PFSK-1 (cell line): ENCODE measurements around the gene AQP11. TPM values are rescaled to one million over a fixed set of nuclear protein-coding genes. Genes with fewer than 3 reads are reported as not detected.

Experiments used
- FOXP2 ChIP-seq: optimal IDR thresholded peaks from 2 replicates; pipeline ENCODE3; 2011; ENCODE audit warnings: borderline replicate concordance, control low read depth, inconsistent platforms; ENCODE audit not compliant: insufficient read depth; ENCODE audit errors: extremely low read length, extremely low read depth
- POLR2AphosphoS5 ChIP-seq: IDR thresholded peaks from 2 replicates; pipeline ENCODE4 v1.6.1; 2012; ENCODE audit warnings: low read depth, mild to moderate bottlenecking, control low read depth, low read length, moderate library complexity
- SIN3A ChIP-seq: IDR thresholded peaks from 2 replicates; pipeline ENCODE4 v1.6.1; 2012; ENCODE audit warnings: mild to moderate bottlenecking, low read length, moderate library complexity, borderline replicate concordance; ENCODE audit not compliant: insufficient read depth
- TAF1 ChIP-seq: IDR thresholded peaks from 2 replicates; pipeline ENCODE4 v1.6.1; 2012; ENCODE audit warnings: low read length, control low read depth, borderline replicate concordance; ENCODE audit not compliant: insufficient read depth
- polyA plus RNA-seq: library from polyadenylated mRNA; unstranded; fragments of >200 nt; gene quantifications from one replicate; pipeline ENCODE4 v1.2.1, GENCODE V29; 2012; ENCODE audit warnings: low read depth, missing spikeins; ENCODE audit not compliant: insufficient read length
- TF ChIP-seq, protein P1 (sequence below), 2 experiments: IDR thresholded peaks; 2 replicates each; pipeline versions ENCODE4 v1.6.1 to v1.8.0; 2011 to 2012; ENCODE audit warnings: low read depth in 2 of 2, low read length in 2 of 2, control low read depth in 1 of 2, inconsistent platforms in 1 of 2, mild to moderate bottlenecking in 1 of 2, moderate library complexity in 1 of 2; ENCODE audit not compliant: insufficient read depth in 1 of 2

AQP11 gene, protein sequence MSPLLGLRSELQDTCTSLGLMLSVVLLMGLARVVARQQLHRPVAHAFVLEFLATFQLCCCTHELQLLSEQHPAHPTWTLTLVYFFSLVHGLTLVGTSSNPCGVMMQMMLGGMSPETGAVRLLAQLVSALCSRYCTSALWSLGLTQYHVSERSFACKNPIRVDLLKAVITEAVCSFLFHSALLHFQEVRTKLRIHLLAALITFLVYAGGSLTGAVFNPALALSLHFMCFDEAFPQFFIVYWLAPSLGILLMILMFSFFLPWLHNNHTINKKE
- polyA plus RNA-seq, result 1.4 TPM

DNA sequence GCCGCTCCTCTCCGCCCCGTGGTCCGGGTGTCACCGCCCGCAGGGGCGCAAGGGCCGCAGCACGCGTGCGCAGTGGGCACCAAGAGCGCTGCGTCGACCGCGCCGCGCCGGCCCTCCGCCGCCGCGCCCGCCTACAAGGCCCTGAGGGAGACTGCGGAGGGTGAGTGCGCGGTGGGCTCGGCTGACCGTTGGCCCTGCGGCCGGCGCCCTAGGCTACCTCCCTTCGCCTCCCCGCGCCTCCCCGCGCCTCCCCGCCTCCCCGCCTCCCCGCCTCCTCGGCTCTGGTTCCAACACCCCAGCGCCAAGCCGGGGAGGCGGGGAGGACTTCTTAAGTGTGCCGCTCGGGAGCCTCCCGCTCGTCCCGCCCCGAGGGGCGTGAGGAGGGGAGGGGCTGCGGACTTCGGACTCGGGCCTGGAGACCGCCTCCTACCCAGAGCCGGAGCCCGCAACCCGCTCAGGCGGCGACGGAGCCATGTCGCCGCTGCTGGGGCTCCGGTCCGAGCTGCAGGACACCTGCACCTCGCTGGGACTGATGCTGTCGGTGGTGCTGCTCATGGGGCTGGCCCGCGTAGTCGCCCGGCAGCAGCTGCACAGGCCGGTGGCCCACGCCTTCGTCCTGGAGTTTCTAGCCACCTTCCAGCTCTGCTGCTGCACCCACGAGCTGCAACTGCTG lies at the start of gene AQP11:
TSS of gene AQP11 (plus strand) at position 433 of the 673 bp plus-strand sequence. CDS start at position 473, 40 bp downstream.
- no peak for TF ChIP-seq TAF1
- no peak for TF ChIP-seq SIN3A
- TF ChIP-seq, protein P1, sequence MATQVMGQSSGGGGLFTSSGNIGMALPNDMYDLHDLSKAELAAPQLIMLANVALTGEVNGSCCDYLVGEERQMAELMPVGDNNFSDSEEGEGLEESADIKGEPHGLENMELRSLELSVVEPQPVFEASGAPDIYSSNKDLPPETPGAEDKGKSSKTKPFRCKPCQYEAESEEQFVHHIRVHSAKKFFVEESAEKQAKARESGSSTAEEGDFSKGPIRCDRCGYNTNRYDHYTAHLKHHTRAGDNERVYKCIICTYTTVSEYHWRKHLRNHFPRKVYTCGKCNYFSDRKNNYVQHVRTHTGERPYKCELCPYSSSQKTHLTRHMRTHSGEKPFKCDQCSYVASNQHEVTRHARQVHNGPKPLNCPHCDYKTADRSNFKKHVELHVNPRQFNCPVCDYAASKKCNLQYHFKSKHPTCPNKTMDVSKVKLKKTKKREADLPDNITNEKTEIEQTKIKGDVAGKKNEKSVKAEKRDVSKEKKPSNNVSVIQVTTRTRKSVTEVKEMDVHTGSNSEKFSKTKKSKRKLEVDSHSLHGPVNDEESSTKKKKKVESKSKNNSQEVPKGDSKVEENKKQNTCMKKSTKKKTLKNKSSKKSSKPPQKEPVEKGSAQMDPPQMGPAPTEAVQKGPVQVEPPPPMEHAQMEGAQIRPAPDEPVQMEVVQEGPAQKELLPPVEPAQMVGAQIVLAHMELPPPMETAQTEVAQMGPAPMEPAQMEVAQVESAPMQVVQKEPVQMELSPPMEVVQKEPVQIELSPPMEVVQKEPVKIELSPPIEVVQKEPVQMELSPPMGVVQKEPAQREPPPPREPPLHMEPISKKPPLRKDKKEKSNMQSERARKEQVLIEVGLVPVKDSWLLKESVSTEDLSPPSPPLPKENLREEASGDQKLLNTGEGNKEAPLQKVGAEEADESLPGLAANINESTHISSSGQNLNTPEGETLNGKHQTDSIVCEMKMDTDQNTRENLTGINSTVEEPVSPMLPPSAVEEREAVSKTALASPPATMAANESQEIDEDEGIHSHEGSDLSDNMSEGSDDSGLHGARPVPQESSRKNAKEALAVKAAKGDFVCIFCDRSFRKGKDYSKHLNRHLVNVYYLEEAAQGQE (IDR thresholded peaks at IDR 0.05; ENCODE audit: insufficient read depth in 1 of 2, low read depth in 2 of 2, low read length in 2 of 2), result no peak
- TF ChIP-seq FOXP2, result peak; percentile 34
- peak; percentile 52 for TF ChIP-seq POLR2AphosphoS5

DNA sequence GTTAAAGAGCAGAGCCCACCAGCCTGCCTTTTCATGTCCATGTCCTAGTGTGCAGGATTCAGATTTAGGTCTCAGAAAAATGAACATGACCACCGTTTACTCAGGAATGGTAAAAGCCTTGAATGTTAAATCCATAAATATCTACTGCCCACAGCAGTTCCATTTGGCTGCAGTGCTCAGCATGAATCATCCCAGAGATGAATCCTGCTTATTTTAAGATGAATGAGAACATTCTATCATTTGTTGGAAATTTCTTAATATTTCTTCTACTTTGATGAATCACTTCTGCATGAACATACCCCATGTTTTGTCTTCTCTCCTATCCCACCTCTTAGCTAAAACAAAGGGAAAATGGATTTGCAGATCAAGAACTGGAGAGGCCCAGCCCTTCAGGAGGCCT lies 47.5 kb upstream of the AQP11 start:
- TF ChIP-seq SIN3A, result no peak

DNA sequence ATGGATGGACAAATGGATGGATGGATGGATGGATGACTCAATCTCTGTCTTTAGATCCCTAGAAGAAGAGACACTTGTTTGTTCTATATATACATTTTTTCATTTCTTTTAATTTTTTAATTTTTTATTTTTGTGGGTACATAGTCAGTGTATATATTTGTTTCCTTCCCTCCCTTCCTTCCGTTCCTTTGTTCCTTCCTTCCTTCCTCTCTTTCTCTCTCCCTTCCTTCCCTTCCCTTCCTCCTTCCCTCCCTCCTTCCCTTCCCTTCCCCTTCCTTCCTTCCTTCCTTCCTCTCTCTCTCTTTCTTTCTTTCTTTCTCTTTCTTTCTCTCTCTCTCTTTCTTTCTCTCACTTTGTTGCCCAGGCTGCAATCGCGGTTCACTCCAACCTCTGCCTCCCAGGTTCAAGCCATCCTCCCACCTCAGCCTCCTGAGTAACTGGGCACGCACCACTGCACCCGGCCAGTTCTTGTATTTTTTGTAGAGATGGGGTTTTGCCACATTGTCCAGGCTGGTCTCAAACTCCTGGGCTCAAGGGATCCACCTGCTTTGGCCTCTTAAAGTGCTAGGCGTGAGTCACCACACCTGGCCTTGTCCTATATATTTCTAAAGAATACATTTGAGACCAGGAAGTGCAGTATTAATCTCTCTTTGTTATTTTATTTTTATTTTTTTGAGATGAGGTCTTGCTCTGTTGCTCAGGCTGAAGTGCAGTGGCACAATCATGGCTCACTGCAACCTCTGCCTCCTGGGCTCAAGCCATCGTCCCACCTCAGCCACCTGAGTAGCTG lies 42.5 kb upstream of the AQP11 start:
- TF ChIP-seq, protein P1 (IDR thresholded peaks at IDR 0.05; ENCODE audit: insufficient read depth in 1 of 2, low read depth in 2 of 2, low read length in 2 of 2), result no peak
- TF ChIP-seq SIN3A (no peak), TAF1 (no peak), FOXP2 (no peak), POLR2AphosphoS5 (no peak)

DNA sequence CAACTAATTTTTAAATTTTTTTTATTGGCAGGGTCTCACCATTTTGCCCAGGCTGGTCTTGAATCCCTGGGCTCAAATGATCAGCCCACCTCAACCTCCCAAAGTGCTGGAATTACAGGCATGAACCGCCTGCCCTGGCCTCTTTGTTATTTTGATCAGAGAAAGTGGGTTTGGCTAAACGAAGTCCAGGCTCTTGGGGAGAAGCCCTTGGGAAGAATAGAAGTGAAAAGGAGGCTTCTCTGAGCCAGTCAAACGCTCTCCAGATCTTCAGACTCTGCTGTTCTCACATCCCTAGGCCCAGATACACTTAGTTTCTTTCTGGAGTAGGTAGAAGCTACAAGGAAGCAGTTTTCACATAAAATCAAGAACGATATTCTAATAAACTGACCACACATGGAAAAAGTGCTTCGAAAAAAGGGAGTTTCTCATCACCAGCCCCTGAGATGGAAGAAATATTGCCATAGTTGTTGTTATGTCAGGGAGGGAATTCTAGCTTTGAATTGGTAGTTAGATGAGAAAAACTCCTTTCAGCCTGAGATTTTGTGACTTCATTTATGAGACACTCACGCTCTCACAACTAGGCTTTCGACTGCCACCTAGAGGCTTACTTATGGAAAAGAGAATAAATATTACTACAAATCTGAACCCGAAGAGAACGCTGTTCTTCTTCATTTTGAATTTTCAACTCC lies 41.7 kb upstream of the AQP11 start:
- no peak for TF ChIP-seq TAF1
- TF ChIP-seq, protein P1 (IDR thresholded peaks at IDR 0.05; ENCODE audit: insufficient read depth in 1 of 2, low read depth in 2 of 2, low read length in 2 of 2), result no peak
- no peak for TF ChIP-seq SIN3A
- TF ChIP-seq FOXP2, result no peak
- no peak for TF ChIP-seq POLR2AphosphoS5
